Loucy (cell line): Measurements from ENCODE around the gene VAV3.

Experiments used
- H2AFZ ChIP-seq: fragments of 200-600 bp; sonication (generic); 2 replicates; pipeline ENCODE4 v1.6.0; 2016; ENCODE audit warnings: antibody characterized with exemption, mild to moderate bottlenecking, low read length, moderate library complexity
- H3F3A ChIP-seq: fragments of 200-600 bp; 2 replicates; pipeline ENCODE4 v1.6.0; 2016; ENCODE audit warnings: antibody characterized with exemption, low read depth, mild to moderate bottlenecking
- H3K27me3 ChIP-seq: fragments of 200-600 bp; sonication (generic); 2 replicates; pipeline ENCODE4 v1.6.1; 2014; ENCODE audit warnings: low read length, mild to moderate bottlenecking; ENCODE audit not compliant: insufficient read depth, poor library complexity, severe bottlenecking
- H3K36me3 ChIP-seq: fragments of 200-600 bp; sonication (generic); 2 replicates; pipeline ENCODE4 v1.6.1; 2016; ENCODE audit warnings: low read length; ENCODE audit not compliant: insufficient read depth
- H3K4me1 ChIP-seq: fragments of 200-600 bp; sonication (generic); 2 replicates; pipeline ENCODE4 v1.5.1; 2014; ENCODE audit warnings: low read length, mild to moderate bottlenecking; ENCODE audit not compliant: insufficient read depth, poor library complexity, severe bottlenecking
- H3K4me2 ChIP-seq: fragments of 200-600 bp; sonication (generic); 2 replicates; pipeline ENCODE4 v1.6.0; 2014; ENCODE audit warnings: antibody characterized with exemption, low read length, low read depth, mild to moderate bottlenecking; ENCODE audit not compliant: poor library complexity, severe bottlenecking
- H3K4me3 ChIP-seq: fragments of 200-600 bp; sonication (generic); 2 replicates; pipeline ENCODE4 v1.5.1; 2014; ENCODE audit warnings: low read length, mild to moderate bottlenecking, mixed read lengths; ENCODE audit not compliant: poor library complexity, severe bottlenecking
- H3K79me2 ChIP-seq: fragments of 200-600 bp; sonication (generic); 2 replicates; pipeline ENCODE4 v1.6.1; 2014; ENCODE audit warnings: low read length; ENCODE audit not compliant: insufficient read depth
- H3K9ac ChIP-seq: fragments of 200-600 bp; sonication (generic); 2 replicates; pipeline ENCODE4 v1.6.0; 2014; ENCODE audit warnings: mild to moderate bottlenecking, low read depth, low read length, moderate library complexity; ENCODE audit not compliant: poor library complexity, severe bottlenecking
- H3K9me2 ChIP-seq: fragments of 200-600 bp; sonication (generic); replicated peaks from 2 replicates; pipeline ENCODE4 v1.6.1; 2016; ENCODE audit warnings: low read depth, low read length, mixed read lengths
- H3K9me3 ChIP-seq: fragments of 200-600 bp; sonication (generic); 2 replicates; pipeline ENCODE4 v1.6.1; 2014; ENCODE audit warnings: mild to moderate bottlenecking, antibody characterized with exemption, low read length, low read depth; ENCODE audit not compliant: insufficient read depth
- H4K20me1 ChIP-seq: fragments of 200-600 bp; sonication (generic); 2 replicates; pipeline ENCODE4 v1.6.0; 2014; ENCODE audit warnings: antibody characterized with exemption, low read length, mild to moderate bottlenecking; ENCODE audit not compliant: insufficient read depth, poor library complexity, severe bottlenecking
- EZH2phosphoT487 ChIP-seq: fragments of 200-600 bp; IDR thresholded peaks from 2 replicates; pipeline ENCODE4 v1.6.1; 2018; ENCODE audit warnings: antibody characterized with exemption, mild to moderate bottlenecking, moderate library complexity, borderline replicate concordance
- TF ChIP-seq, protein P1 (sequence below): fragments of 200-600 bp; sonication (generic); conservative IDR thresholded peaks from 2 replicates; pipeline ENCODE4 v1.5.1; 2014; ENCODE audit warnings: mild to moderate bottlenecking, antibody characterized with exemption, low read length

VAV3 gene

DNA sequence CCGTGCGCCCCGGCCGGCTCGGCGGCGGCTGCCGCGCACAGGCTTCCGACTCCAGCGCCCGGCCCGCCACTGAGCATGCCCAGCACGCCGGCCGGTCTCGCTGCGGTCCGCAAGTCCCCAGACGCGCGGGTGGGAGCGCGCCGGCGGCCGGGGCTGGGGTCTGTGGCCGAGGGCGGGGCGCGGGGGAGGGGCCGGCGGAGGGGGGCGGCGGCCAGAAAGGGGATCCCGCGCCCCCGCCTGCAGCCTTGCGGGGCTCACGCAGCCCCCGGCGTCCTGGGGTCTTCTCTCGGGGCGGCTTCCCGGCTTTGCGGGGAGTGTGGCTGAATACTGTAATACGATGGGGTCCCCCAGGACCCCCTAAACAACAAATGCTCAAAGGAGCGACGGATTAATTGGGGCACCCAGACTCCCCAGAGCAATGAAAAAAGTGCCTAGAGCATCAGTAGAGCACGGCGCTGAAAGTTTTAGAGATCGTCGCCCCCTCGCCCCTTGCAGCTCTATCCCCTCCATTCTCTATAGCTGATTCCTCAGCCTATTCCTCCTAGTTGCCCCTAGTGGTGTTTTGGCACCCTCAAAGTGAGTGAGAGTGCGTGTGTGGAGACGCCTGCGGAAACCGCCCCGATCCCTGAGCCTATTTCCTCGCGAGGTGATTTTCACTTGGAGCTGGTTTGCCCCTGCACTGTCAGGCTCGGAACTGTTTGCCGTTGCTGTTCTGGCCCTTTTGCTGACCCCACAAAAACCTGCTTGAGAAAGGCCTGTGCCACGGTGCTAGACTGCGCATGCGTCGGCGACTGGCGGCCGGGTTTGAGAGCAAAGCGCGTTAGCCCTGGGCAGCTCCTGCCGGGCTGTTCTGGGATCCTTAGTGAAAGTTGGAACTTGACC lies at the start of gene VAV3:
TSS of gene VAV3 (minus strand) at position 71 of the 882 bp plus-strand sequence. CDS start 311 bp downstream, outside the sequence.
- Histone ChIP-seq H3K9me2 (no peaks in the 10 kb centered on the region), H3K9ac (peak within 1 kb of the TSS; percentile 98), H3K4me3 (peak within 1 kb of the TSS; percentile 89), H3F3A (no peaks in the 10 kb centered on the region; the same call in 1 of the 2 replicates), H3K36me3 (no peaks in the 10 kb centered on the region), H3K27me3 (no peaks in the 10 kb centered on the region), H4K20me1 (peaks cover 26% of the 10 kb centered on the region), H3K4me1 (peaks cover 28% of the 10 kb centered on the region), H3K4me2 (peak within 1 kb of the TSS; percentile 86), H2AFZ (peak within 1 kb of the TSS; percentile 68), H3K9me3 (no peaks in the 10 kb centered on the region), H3K79me2 (peaks cover 44% of the 10 kb centered on the region)
- TF ChIP-seq, protein P1, sequence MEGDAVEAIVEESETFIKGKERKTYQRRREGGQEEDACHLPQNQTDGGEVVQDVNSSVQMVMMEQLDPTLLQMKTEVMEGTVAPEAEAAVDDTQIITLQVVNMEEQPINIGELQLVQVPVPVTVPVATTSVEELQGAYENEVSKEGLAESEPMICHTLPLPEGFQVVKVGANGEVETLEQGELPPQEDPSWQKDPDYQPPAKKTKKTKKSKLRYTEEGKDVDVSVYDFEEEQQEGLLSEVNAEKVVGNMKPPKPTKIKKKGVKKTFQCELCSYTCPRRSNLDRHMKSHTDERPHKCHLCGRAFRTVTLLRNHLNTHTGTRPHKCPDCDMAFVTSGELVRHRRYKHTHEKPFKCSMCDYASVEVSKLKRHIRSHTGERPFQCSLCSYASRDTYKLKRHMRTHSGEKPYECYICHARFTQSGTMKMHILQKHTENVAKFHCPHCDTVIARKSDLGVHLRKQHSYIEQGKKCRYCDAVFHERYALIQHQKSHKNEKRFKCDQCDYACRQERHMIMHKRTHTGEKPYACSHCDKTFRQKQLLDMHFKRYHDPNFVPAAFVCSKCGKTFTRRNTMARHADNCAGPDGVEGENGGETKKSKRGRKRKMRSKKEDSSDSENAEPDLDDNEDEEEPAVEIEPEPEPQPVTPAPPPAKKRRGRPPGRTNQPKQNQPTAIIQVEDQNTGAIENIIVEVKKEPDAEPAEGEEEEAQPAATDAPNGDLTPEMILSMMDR: peak; percentile 59
- no peak for TF ChIP-seq EZH2phosphoT487

GRCh38 chr1:108012553-108012952 lies 47.6 kb upstream of the VAV3 start:
- H3K79me2 ChIP-seq: no peaks in the 10 kb centered on the region
- H3K9ac ChIP-seq: no peak overlapping the region
- no peaks in the 10 kb centered on the region for H3K9me3 ChIP-seq
- H3K36me3 ChIP-seq: no peaks in the 10 kb centered on the region
- no peaks in the 10 kb centered on the region for H4K20me1 ChIP-seq
- no peaks in the 10 kb centered on the region for H3F3A ChIP-seq
- H2AFZ ChIP-seq: peak overlapping the region; percentile 21; the same call in 1 of the 2 replicates
- no peaks in the 10 kb centered on the region for H3K9me2 ChIP-seq
- no peak overlapping the region for H3K4me3 ChIP-seq
- no peak for TF ChIP-seq EZH2phosphoT487
- TF ChIP-seq, protein P1: no peak
- H3K27me3 ChIP-seq: no peaks in the 10 kb centered on the region
- no peak overlapping the region for H3K4me2 ChIP-seq
- peaks cover 35% of the 10 kb centered on the region for H3K4me1 ChIP-seq

GRCh38 chr1:108011295-108011694 lies 46.3 kb upstream of the VAV3 start:
- no peak overlapping the region for H3K4me3 ChIP-seq
- no peaks in the 10 kb centered on the region for H4K20me1 ChIP-seq
- H3K9me2 ChIP-seq: no peaks in the 10 kb centered on the region
- H3K4me2 ChIP-seq: no peak overlapping the region
- H3K36me3 ChIP-seq: no peaks in the 10 kb centered on the region
- H3K27me3 ChIP-seq: no peaks in the 10 kb centered on the region
- no peak overlapping the region for H3K9ac ChIP-seq
- no peaks in the 10 kb centered on the region for H3K9me3 ChIP-seq
- TF ChIP-seq, protein P1: no peak
- TF ChIP-seq EZH2phosphoT487: no peak
- no peaks in the 10 kb centered on the region for H3F3A ChIP-seq
- H2AFZ ChIP-seq: no peak overlapping the region
- H3K4me1 ChIP-seq: peaks cover 33% of the 10 kb centered on the region
- no peaks in the 10 kb centered on the region for H3K79me2 ChIP-seq
